Subcutaneous adipose tissue (tissue), 4 donors: ENCODE measurements around the gene NR6A1. TPM values are rescaled to one million over a fixed set of nuclear protein-coding genes. Genes with fewer than 3 reads are reported as not detected.

Source experiments
- total RNA-seq, 4 donors: library from RNA; depleted of rRNA; stranded (reverse); fragments of >200 nt; gene quantifications; one replicate each; pipeline ENCODE4 v1.1.0, GENCODE V29; 2016
- TF ChIP-seq, protein P1 (sequence below): fragments of 450-650 bp; IDR thresholded peaks from one replicate; pipeline ENCODE4 v1.5.1; 2016; ENCODE audit warnings: low read depth, mild to moderate bottlenecking, control low read depth, antibody characterized with exemption, moderate library complexity

The NR6A1 gene
- total RNA-seq, 4 donors from 2014 or later, result 0.65 to 4.4 (median 1.6) TPM

DNA sequence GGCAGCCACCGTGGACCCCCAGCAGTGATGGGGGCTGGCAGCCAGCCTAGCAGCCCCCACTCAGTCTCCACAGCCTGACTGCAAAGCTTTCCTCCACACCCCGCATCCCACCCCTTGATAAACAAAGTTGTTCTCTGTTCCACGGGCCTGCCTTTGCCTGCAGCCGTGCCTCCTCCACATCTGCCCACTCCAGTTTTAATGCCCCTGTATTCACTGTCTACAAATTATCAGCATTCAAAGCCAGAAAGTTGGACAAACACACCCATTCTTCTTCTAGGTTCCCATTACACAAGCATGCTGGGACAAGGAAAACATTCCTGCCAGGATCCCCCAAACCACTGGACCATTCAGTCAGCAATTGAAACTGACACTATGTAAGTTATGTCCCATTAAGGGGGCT is 240.9 kb downstream of the NR6A1 start:
- TF ChIP-seq, protein P1, sequence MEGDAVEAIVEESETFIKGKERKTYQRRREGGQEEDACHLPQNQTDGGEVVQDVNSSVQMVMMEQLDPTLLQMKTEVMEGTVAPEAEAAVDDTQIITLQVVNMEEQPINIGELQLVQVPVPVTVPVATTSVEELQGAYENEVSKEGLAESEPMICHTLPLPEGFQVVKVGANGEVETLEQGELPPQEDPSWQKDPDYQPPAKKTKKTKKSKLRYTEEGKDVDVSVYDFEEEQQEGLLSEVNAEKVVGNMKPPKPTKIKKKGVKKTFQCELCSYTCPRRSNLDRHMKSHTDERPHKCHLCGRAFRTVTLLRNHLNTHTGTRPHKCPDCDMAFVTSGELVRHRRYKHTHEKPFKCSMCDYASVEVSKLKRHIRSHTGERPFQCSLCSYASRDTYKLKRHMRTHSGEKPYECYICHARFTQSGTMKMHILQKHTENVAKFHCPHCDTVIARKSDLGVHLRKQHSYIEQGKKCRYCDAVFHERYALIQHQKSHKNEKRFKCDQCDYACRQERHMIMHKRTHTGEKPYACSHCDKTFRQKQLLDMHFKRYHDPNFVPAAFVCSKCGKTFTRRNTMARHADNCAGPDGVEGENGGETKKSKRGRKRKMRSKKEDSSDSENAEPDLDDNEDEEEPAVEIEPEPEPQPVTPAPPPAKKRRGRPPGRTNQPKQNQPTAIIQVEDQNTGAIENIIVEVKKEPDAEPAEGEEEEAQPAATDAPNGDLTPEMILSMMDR, result no peak

DNA sequence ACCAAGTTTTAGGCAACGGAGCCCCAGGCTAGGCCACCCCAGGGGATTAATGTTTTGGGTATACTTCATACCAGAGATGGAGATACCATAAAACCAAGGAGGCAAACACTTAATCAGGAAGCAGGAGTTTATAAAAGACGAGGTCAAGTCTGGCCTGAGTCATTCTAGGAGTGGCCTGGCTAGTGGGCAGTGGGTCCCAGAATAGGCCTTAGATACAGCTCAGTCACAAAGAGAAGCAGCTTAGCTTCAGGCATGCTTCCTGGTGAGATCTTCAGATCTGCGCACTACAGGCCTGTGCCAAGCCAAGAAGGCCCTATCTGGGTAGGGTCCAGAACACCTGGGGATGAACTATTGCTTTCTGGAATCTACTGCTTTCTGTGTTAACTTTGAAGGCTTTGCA is 243.3 kb downstream of the NR6A1 start:
- TF ChIP-seq, protein P1, result no peak

DNA sequence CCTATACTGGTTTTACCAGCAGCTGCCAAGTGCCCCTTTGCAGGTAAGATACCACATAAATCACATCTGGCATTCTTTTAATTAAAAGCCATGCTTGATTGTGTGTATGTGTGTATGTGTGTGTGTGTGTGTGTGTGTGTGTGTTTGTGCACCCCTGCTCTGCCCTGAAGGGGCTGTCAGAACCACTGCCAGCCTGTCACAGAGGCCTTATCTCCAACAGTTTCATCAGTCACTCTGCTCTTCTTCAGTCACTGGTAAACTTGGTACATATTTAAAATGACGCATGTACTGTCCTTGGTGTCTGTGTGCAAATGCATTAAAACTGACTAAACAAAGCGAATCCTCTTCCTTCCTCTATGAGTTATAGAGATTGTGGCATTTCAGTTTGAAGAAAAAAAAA is 244.9 kb downstream of the NR6A1 start:
- TF ChIP-seq, protein P1, result no peak

- TF ChIP-seq, protein P1, result no peak
Observed at GRCh38 chr9:124522121-124523098, 248.7 kb downstream of the NR6A1 start.

DNA sequence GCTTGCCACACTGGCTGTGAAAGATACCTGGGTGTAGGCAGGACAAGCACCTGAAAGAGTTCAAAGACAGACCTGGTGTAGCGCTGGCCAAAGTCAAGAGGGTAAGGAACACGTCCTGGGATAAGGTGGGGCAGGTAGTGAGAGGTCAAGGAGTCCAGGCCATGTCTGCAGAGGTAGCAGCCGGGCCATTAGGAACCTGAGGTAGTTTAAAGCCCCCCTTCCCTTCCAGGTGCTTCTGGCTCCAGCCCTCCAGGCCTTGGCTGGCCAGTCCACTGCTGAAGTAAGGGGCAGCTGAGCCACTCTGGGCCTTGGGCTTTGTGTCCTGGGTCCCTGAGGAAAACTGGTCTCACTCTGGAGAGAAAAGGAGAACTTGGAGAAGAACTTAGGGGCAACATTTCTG is 250.0 kb downstream of the NR6A1 start:
- TF ChIP-seq, protein P1, result no peak

- TF ChIP-seq, protein P1, result no peak
Observed at GRCh38 chr9:124520206-124520596, 250.9 kb downstream of the NR6A1 start.

GRCh38 chr9:124518116-124518515 is 253.0 kb downstream of the NR6A1 start:
- TF ChIP-seq, protein P1, result no peak
